Activated CD8-positive, alpha-beta T cell treated with anti-CD3 and anti-CD28 coated beads, Interleukin-2, amount 10 ng/mL, durations not matched to agents 7 days and 5 days (primary cell): ENCODE data around the gene TMEM19. TPM values are rescaled to one million over a fixed set of nuclear protein-coding genes. Genes with fewer than 3 reads are reported as not detected.
"Not testable (repeated sequence)": the region's sequence is repeated elsewhere in the genome, so short reads cannot be mapped to it uniquely, and the experiment has no call there.

Source experiments
- ATAC-seq: fragments of 150-1000 bp; cut with Tn5 transposase; one replicate; pipeline ENCODE4 v1.10.0; 2021; ENCODE audit warnings: moderate library complexity
- CTCF ChIA-PET: fragments of 350-600 bp; sonication (Branson Sonifier 250); formaldehyde crosslinking; loops from one replicate; lab custom pipeline; 2021; ENCODE audit warnings: antibody characterized with exemption; lab: Charles Lee
- POLR2A ChIA-PET: fragments of 350-600 bp; sonication (Branson Sonifier 250); formaldehyde crosslinking; loops from one replicate; lab custom pipeline; 2021; ENCODE audit warnings: antibody characterized with exemption; lab: Charles Lee
- DNase-seq: peaks from one replicate; pipeline ENCODE4 v3.0.0-alpha.2; 2020
- H3K27ac Mint-ChIP-seq: one replicate; pipeline ENCODE4 v1.8.0; 2021; ENCODE audit warnings: mild to moderate bottlenecking, mixed read lengths
- H3K27me3 Mint-ChIP-seq: one replicate; pipeline ENCODE4 v1.8.0; 2021; ENCODE audit warnings: low read depth, mixed read lengths
- H3K36me3 Mint-ChIP-seq: one replicate; pipeline ENCODE4 v1.8.0; 2021; ENCODE audit warnings: low read depth, mixed read lengths
- H3K4me1 Mint-ChIP-seq: one replicate; pipeline ENCODE4 v1.8.0; 2021; ENCODE audit warnings: low read depth, mixed read lengths
- H3K4me3 Mint-ChIP-seq: one replicate; pipeline ENCODE4 v1.8.0; 2021; ENCODE audit warnings: mild to moderate bottlenecking, mixed read lengths
- H3K9me3 Mint-ChIP-seq: one replicate; pipeline ENCODE4 v1.8.0; 2022; ENCODE audit warnings: mixed read lengths; ENCODE audit not compliant: insufficient read depth
- total RNA-seq, 2 experiments: library from RNA; stranded (reverse); gene quantifications; one replicate each; pipeline ENCODE4 v1.2.3, GENCODE V29; 2021

The TMEM19 gene
- total RNA-seq, 2 experiments from 2014 or later = 22.1 to 23.9 TPM

- ChIA-PET POLR2A (no interaction called here), CTCF (no interaction called here)
- H3K4me3 Mint-ChIP-seq = no peak overlapping the region
- no peaks in the 10 kb centered on the region for H3K27me3 Mint-ChIP-seq
- peaks cover 17% of the 10 kb centered on the region for H3K36me3 Mint-ChIP-seq
- no peak for DNase-seq
- no peaks in the 10 kb centered on the region for H3K9me3 Mint-ChIP-seq
- ATAC-seq = no peak
- H3K27ac Mint-ChIP-seq = no peak overlapping the region
- peaks cover 29% of the 10 kb centered on the region for H3K4me1 Mint-ChIP-seq
Observed at GRCh38 chr12:71691504-71692129, 5.7 kb downstream of the TMEM19 start.

- DNase-seq (no peak), ATAC-seq (no peak)
- Mint-ChIP-seq H3K4me1 (peaks cover 20% of the 10 kb centered on the region), H3K36me3 (peaks cover 26% of the 10 kb centered on the region), H3K27me3 (no peaks in the 10 kb centered on the region), H3K4me3 (no peak overlapping the region), H3K27ac (no peak overlapping the region), H3K9me3 (no peaks in the 10 kb centered on the region)
- POLR2A ChIA-PET = no interaction called here
- CTCF ChIA-PET = no interaction called here
Observed at GRCh38 chr12:71693126-71693525, 7.2 kb downstream of the TMEM19 start.

GRCh38 chr12:71693651-71694050 is 7.8 kb downstream of the TMEM19 start:
- Mint-ChIP-seq H3K36me3 (peaks cover 30% of the 10 kb centered on the region), H3K4me1 (peaks cover 16% of the 10 kb centered on the region)
- ATAC-seq, H3K27ac Mint-ChIP-seq, POLR2A ChIA-PET, H3K4me3 Mint-ChIP-seq, DNase-seq, H3K9me3 Mint-ChIP-seq, H3K27me3 Mint-ChIP-seq, CTCF ChIA-PET: not testable (repeated sequence)

- peaks cover 36% of the 10 kb centered on the region for H3K36me3 Mint-ChIP-seq
- ATAC-seq (no peak), DNase-seq (no peak)
- no peaks in the 10 kb centered on the region for H3K9me3 Mint-ChIP-seq
- peaks cover 13% of the 10 kb centered on the region for H3K4me1 Mint-ChIP-seq
- ChIA-PET POLR2A (no interaction called here), CTCF (interaction anchor here (1.0 kb wide), 1 partner anchor 8 kb away, joined by 3 read pairs; no protein-coding TSS in a partner anchor)
- no peak overlapping the region for H3K27ac Mint-ChIP-seq
- H3K4me3 Mint-ChIP-seq = no peak overlapping the region
- H3K27me3 Mint-ChIP-seq = no peaks in the 10 kb centered on the region
Observed at GRCh38 chr12:71694099-71694820, 8.4 kb downstream of the TMEM19 start.

DNA sequence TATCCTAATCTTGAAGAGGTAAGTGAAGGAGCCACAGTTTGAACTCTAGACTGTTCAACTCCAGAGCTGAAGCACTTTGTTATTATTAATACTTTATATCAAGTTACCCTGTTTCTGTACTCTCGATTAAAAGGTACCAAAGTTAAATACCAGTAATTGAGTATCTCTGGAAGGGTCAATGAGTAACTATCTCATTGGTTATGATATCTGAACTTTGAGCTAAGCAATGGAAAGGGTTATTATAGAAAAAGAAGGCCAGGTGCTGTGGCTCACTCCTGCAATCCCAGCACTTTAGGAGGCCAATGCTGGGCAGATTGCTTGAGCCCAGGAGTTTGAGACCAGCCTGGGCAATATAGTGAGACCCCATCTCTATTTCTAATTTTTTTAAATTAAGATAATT is 9.9 kb downstream of the TMEM19 start:
- Mint-ChIP-seq H3K4me3 (no peak overlapping the region), H3K27ac (no peak overlapping the region), H3K27me3 (no peaks in the 10 kb centered on the region), H3K9me3 (no peaks in the 10 kb centered on the region), H3K36me3 (peaks cover 46% of the 10 kb centered on the region), H3K4me1 (peaks cover 11% of the 10 kb centered on the region)
- POLR2A ChIA-PET = no interaction called here
- ATAC-seq = no peak
- CTCF ChIA-PET = no interaction called here
- no peak for DNase-seq

GRCh38 chr12:71702181-71702580 is 16.3 kb downstream of the TMEM19 start:
- H3K4me3 Mint-ChIP-seq, H3K27me3 Mint-ChIP-seq, DNase-seq, ATAC-seq, H3K9me3 Mint-ChIP-seq, POLR2A ChIA-PET, H3K27ac Mint-ChIP-seq, H3K4me1 Mint-ChIP-seq: not testable (repeated sequence)
- H3K36me3 Mint-ChIP-seq = peaks cover 46% of the 10 kb centered on the region
- CTCF ChIA-PET = interaction anchor here (2.2 kb wide), 1 partner anchor 45 kb away, joined by 5 read pairs; no protein-coding TSS in a partner anchor

GRCh38 chr12:71702590-71702989 is 16.7 kb downstream of the TMEM19 start:
- no peak for ATAC-seq
- H3K27ac Mint-ChIP-seq = no peak overlapping the region
- ChIA-PET POLR2A (no interaction called here), CTCF (interaction anchor here (2.2 kb wide), 1 partner anchor 45 kb away, joined by 5 read pairs; no protein-coding TSS in a partner anchor)
- no peak overlapping the region for H3K4me3 Mint-ChIP-seq
- H3K4me1 Mint-ChIP-seq = peaks cover 2% of the 10 kb centered on the region
- no peak for DNase-seq
- H3K27me3 Mint-ChIP-seq = no peaks in the 10 kb centered on the region
- peaks cover 43% of the 10 kb centered on the region for H3K36me3 Mint-ChIP-seq
- no peaks in the 10 kb centered on the region for H3K9me3 Mint-ChIP-seq

GRCh38 chr12:71703206-71703605 is 17.3 kb downstream of the TMEM19 start:
- Mint-ChIP-seq H3K27me3 (no peaks in the 10 kb centered on the region), H3K4me1 (peaks cover 8% of the 10 kb centered on the region), H3K36me3 (peaks cover 41% of the 10 kb centered on the region), H3K4me3 (no peak overlapping the region), H3K9me3 (no peaks in the 10 kb centered on the region), H3K27ac (no peak overlapping the region)
- ATAC-seq (no peak), DNase-seq (no peak)
- CTCF ChIA-PET = interaction anchor here (2.2 kb wide), 1 partner anchor 44 kb away, joined by 5 read pairs; no protein-coding TSS in a partner anchor
- POLR2A ChIA-PET = interaction anchor here (1.3 kb wide), 1 partner anchor 17 kb away, joined by 4 read pairs; the partner anchor contains the start of gene TMEM19

- DNase-seq (no peak), ATAC-seq (no peak)
- peaks cover 27% of the 10 kb centered on the region for H3K36me3 Mint-ChIP-seq
- no peak overlapping the region for H3K4me3 Mint-ChIP-seq
- H3K27me3 Mint-ChIP-seq = no peaks in the 10 kb centered on the region
- ChIA-PET CTCF (no interaction called here), POLR2A (no interaction called here)
- no peak overlapping the region for H3K27ac Mint-ChIP-seq
- peaks cover 9% of the 10 kb centered on the region for H3K4me1 Mint-ChIP-seq
- H3K9me3 Mint-ChIP-seq = no peaks in the 10 kb centered on the region
Observed at GRCh38 chr12:71704920-71705319, 19.0 kb downstream of the TMEM19 start.

GRCh38 chr12:71708658-71709057 is 22.8 kb downstream of the TMEM19 start:
- Mint-ChIP-seq H3K9me3 (peaks cover 11% of the 10 kb centered on the region), H3K27ac (no peak overlapping the region), H3K36me3 (peaks cover 9% of the 10 kb centered on the region), H3K4me3 (no peak overlapping the region), H3K4me1 (peaks cover 9% of the 10 kb centered on the region), H3K27me3 (peaks cover 11% of the 10 kb centered on the region)
- no peak for DNase-seq
- CTCF ChIA-PET = no interaction called here
- ATAC-seq = no peak
- POLR2A ChIA-PET = interaction anchor here (1.6 to 1.9 kb wide), 2 partner anchors 22 to 46 kb away, joined by 5 to 6 read pairs; partner anchors contain the start of gene ZFC3H1

- Mint-ChIP-seq H3K36me3 (peaks cover 5% of the 10 kb centered on the region), H3K27me3 (peaks cover 11% of the 10 kb centered on the region), H3K9me3 (peaks cover 16% of the 10 kb centered on the region), H3K4me3 (no peak overlapping the region), H3K4me1 (peaks cover 9% of the 10 kb centered on the region), H3K27ac (no peak overlapping the region)
- ChIA-PET CTCF (no interaction called here), POLR2A (no interaction called here)
- DNase-seq = no peak
- ATAC-seq = no peak
Observed at GRCh38 chr12:71710276-71711125, 24.6 kb downstream of the TMEM19 start.
